GM21576 (cell line): ENCODE measurements around the gene PLPP7.
"Not testable (repeated sequence)": the region's sequence is repeated elsewhere in the genome, so short reads cannot be mapped to it uniquely, and the experiment has no call there.

Source experiments
- ATAC-seq: cut with Tn5 transposase; IDR thresholded peaks from one replicate; pipeline ENCODE4 v1.9.1; 2021; ENCODE audit warnings: mild to moderate bottlenecking, moderate library complexity; ENCODE audit not compliant: unreplicated experiment

The PLPP7 gene

GRCh38 chr9:131289301-131290035, at the start of gene PLPP7:
Gene PLPP7 (plus strand): TSS chr9:131289723. CDS start chr9:131289998, 275 bp downstream.
- ATAC-seq, result no peak

GRCh38 chr9:131240047-131240921, 49.2 kb upstream of the PLPP7 start:
- ATAC-seq, result no peak

- ATAC-seq, result not testable (repeated sequence)
These were observed 45.2 kb upstream of the PLPP7 start for GRCh38 chr9:131244331-131244730.

- no peak for ATAC-seq
These were observed 42.9 kb upstream of the PLPP7 start for GRCh38 chr9:131246618-131247017.

- peak; percentile 2 for ATAC-seq
These were observed 37.4 kb upstream of the PLPP7 start for GRCh38 chr9:131252120-131252519.

- no peak for ATAC-seq
These were observed 35.5 kb upstream of the PLPP7 start for GRCh38 chr9:131253891-131254491.

- ATAC-seq, result no peak
These were observed 34.9 kb upstream of the PLPP7 start for GRCh38 chr9:131254626-131255025.

- no peak for ATAC-seq
These were observed 33.8 kb upstream of the PLPP7 start for GRCh38 chr9:131255676-131256197.

- no peak for ATAC-seq
These were observed 32.1 kb upstream of the PLPP7 start for GRCh38 chr9:131257266-131258025.

- ATAC-seq, result no peak
These were observed 31.3 kb upstream of the PLPP7 start for GRCh38 chr9:131258186-131258585.

- no peak for ATAC-seq
These were observed 30.7 kb upstream of the PLPP7 start for GRCh38 chr9:131258698-131259431.

GRCh38 chr9:131259432-131259898, 30.1 kb upstream of the PLPP7 start:
- no peak for ATAC-seq

- ATAC-seq, result no peak
These were observed 29.5 kb upstream of the PLPP7 start for GRCh38 chr9:131259916-131260597.

- ATAC-seq, result no peak
These were observed 28.6 kb upstream of the PLPP7 start for GRCh38 chr9:131260751-131261452.

- peak; percentile 40 for ATAC-seq
These were observed 27.0 kb upstream of the PLPP7 start for GRCh38 chr9:131262327-131263032.

- ATAC-seq, result not testable (repeated sequence)
These were observed 26.5 kb upstream of the PLPP7 start for GRCh38 chr9:131263033-131263343.

- no peak for ATAC-seq
These were observed 25.8 kb upstream of the PLPP7 start for GRCh38 chr9:131263701-131264100.

GRCh38 chr9:131264231-131264630, 25.3 kb upstream of the PLPP7 start:
- no peak for ATAC-seq
